T-helper 2 cell treated with Interferon-gamma antibody and Interleukin-4, amounts not matched to agents 5 μg/mL and 100 μg/mL, for 36 hours (primary cell): ENCODE results near the gene DHX15.
A peak's percentile ranks its signal among the peaks of the same experiment; 100 is the strongest.

ENCODE experiments used
- DNase-seq: peaks from one replicate; pipeline ENCODE4 v3.0.0; 2021; ENCODE audit warnings: low spot score
- H3K27ac Mint-ChIP-seq: one replicate; pipeline ENCODE4 v1.8.0; 2021; ENCODE audit warnings: mild to moderate bottlenecking, mixed read lengths
- H3K27me3 Mint-ChIP-seq: one replicate; pipeline ENCODE4 v1.8.0; 2021; ENCODE audit warnings: low read depth, mixed read lengths
- H3K36me3 Mint-ChIP-seq: one replicate; pipeline ENCODE4 v1.8.0; 2021; ENCODE audit warnings: low read depth, mixed read lengths
- H3K4me1 Mint-ChIP-seq: one replicate; pipeline ENCODE4 v1.8.0; 2021; ENCODE audit warnings: low read depth, mixed read lengths
- H3K4me3 Mint-ChIP-seq: one replicate; pipeline ENCODE4 v1.8.0; 2022; ENCODE audit warnings: mild to moderate bottlenecking, moderate library complexity, mixed read lengths
- H3K9me3 Mint-ChIP-seq: one replicate; pipeline ENCODE4 v1.8.0; 2021; ENCODE audit warnings: mixed read lengths

Gene DHX15

GRCh38 chr4:24584211-24584850 lies at the start of gene DHX15:
DHX15 (minus strand) TSS chr4:24584554; CDS start chr4:24584393, 161 bp downstream.
- Mint-ChIP-seq H3K4me1 (peaks cover 28% of the 10 kb centered on the region), H3K9me3 (no peaks in the 10 kb centered on the region), H3K4me3 (peak within 1 kb of the TSS; percentile 99), H3K36me3 (peaks cover 38% of the 10 kb centered on the region), H3K27me3 (no peaks in the 10 kb centered on the region), H3K27ac (peak within 1 kb of the TSS; percentile 99)
- peak; percentile 92 for DNase-seq

- DNase-seq: no peak
- no peak overlapping the region for H3K27ac Mint-ChIP-seq
- H3K4me1 Mint-ChIP-seq: no peaks in the 10 kb centered on the region
- H3K4me3 Mint-ChIP-seq: no peak overlapping the region
- H3K27me3 Mint-ChIP-seq: peaks cover 8% of the 10 kb centered on the region
- no peaks in the 10 kb centered on the region for H3K36me3 Mint-ChIP-seq
- H3K9me3 Mint-ChIP-seq: no peaks in the 10 kb centered on the region
Measured at GRCh38 chr4:24632011-24632410, 47.7 kb upstream of the DHX15 start.

- Mint-ChIP-seq H3K4me3 (no peak overlapping the region), H3K4me1 (no peaks in the 10 kb centered on the region), H3K36me3 (no peaks in the 10 kb centered on the region), H3K27ac (no peak overlapping the region), H3K9me3 (no peaks in the 10 kb centered on the region), H3K27me3 (peaks cover 7% of the 10 kb centered on the region)
- no peak for DNase-seq
Measured at GRCh38 chr4:24630937-24631336, 46.6 kb upstream of the DHX15 start.

GRCh38 chr4:24625091-24625490 lies 40.7 kb upstream of the DHX15 start:
- peaks cover 14% of the 10 kb centered on the region for H3K27me3 Mint-ChIP-seq
- no peak overlapping the region for H3K27ac Mint-ChIP-seq
- H3K9me3 Mint-ChIP-seq: peaks cover under 1% of the 10 kb centered on the region
- H3K4me3 Mint-ChIP-seq: no peak overlapping the region
- DNase-seq: no peak
- H3K36me3 Mint-ChIP-seq: no peaks in the 10 kb centered on the region
- no peaks in the 10 kb centered on the region for H3K4me1 Mint-ChIP-seq

GRCh38 chr4:24624381-24624780 lies 40.0 kb upstream of the DHX15 start:
- no peak for DNase-seq
- Mint-ChIP-seq H3K27ac (no peak overlapping the region), H3K9me3 (peaks cover 7% of the 10 kb centered on the region), H3K36me3 (no peaks in the 10 kb centered on the region), H3K4me1 (no peaks in the 10 kb centered on the region), H3K4me3 (no peak overlapping the region), H3K27me3 (peaks cover 14% of the 10 kb centered on the region)

- Mint-ChIP-seq H3K4me3 (no peak overlapping the region), H3K4me1 (no peaks in the 10 kb centered on the region), H3K9me3 (peaks cover 7% of the 10 kb centered on the region), H3K27me3 (peaks cover 8% of the 10 kb centered on the region), H3K27ac (no peak overlapping the region), H3K36me3 (no peaks in the 10 kb centered on the region)
- DNase-seq: no peak
Measured at GRCh38 chr4:24622146-24622834, 37.9 kb upstream of the DHX15 start.

GRCh38 chr4:24615977-24616376 lies 31.6 kb upstream of the DHX15 start:
- no peak overlapping the region for H3K4me3 Mint-ChIP-seq
- no peak overlapping the region for H3K27ac Mint-ChIP-seq
- peaks cover 6% of the 10 kb centered on the region for H3K4me1 Mint-ChIP-seq
- peaks cover 7% of the 10 kb centered on the region for H3K9me3 Mint-ChIP-seq
- DNase-seq: no peak
- peaks cover 3% of the 10 kb centered on the region for H3K27me3 Mint-ChIP-seq
- H3K36me3 Mint-ChIP-seq: no peaks in the 10 kb centered on the region

- Mint-ChIP-seq H3K27me3 (no peaks in the 10 kb centered on the region), H3K27ac (no peak overlapping the region), H3K9me3 (peaks cover 4% of the 10 kb centered on the region), H3K4me3 (no peak overlapping the region), H3K36me3 (no peaks in the 10 kb centered on the region), H3K4me1 (peaks cover 6% of the 10 kb centered on the region)
- no peak for DNase-seq
Measured at GRCh38 chr4:24614881-24615280, 30.5 kb upstream of the DHX15 start.

GRCh38 chr4:24613502-24613901 lies 29.1 kb upstream of the DHX15 start:
- Mint-ChIP-seq H3K9me3 (no peaks in the 10 kb centered on the region), H3K4me3 (no peak overlapping the region), H3K27ac (no peak overlapping the region), H3K4me1 (peaks cover 6% of the 10 kb centered on the region), H3K36me3 (no peaks in the 10 kb centered on the region), H3K27me3 (no peaks in the 10 kb centered on the region)
- no peak for DNase-seq

- no peak overlapping the region for H3K27ac Mint-ChIP-seq
- H3K4me1 Mint-ChIP-seq: peaks cover 6% of the 10 kb centered on the region
- no peak overlapping the region for H3K4me3 Mint-ChIP-seq
- no peak for DNase-seq
- H3K9me3 Mint-ChIP-seq: no peaks in the 10 kb centered on the region
- no peaks in the 10 kb centered on the region for H3K27me3 Mint-ChIP-seq
- H3K36me3 Mint-ChIP-seq: no peaks in the 10 kb centered on the region
Measured at GRCh38 chr4:24611575-24611974, 27.2 kb upstream of the DHX15 start.

- no peak overlapping the region for H3K27ac Mint-ChIP-seq
- no peak overlapping the region for H3K4me3 Mint-ChIP-seq
- peaks cover 6% of the 10 kb centered on the region for H3K27me3 Mint-ChIP-seq
- no peaks in the 10 kb centered on the region for H3K9me3 Mint-ChIP-seq
- no peaks in the 10 kb centered on the region for H3K36me3 Mint-ChIP-seq
- no peak for DNase-seq
- peaks cover 5% of the 10 kb centered on the region for H3K4me1 Mint-ChIP-seq
Measured at GRCh38 chr4:24607334-24607733, 23.0 kb upstream of the DHX15 start.

GRCh38 chr4:24605216-24605615 lies 20.9 kb upstream of the DHX15 start:
- DNase-seq: no peak
- Mint-ChIP-seq H3K9me3 (no peaks in the 10 kb centered on the region), H3K27ac (no peak overlapping the region), H3K4me1 (peaks cover 5% of the 10 kb centered on the region), H3K4me3 (no peak overlapping the region), H3K36me3 (no peaks in the 10 kb centered on the region), H3K27me3 (peaks cover 6% of the 10 kb centered on the region)

- Mint-ChIP-seq H3K27me3 (peaks cover 6% of the 10 kb centered on the region), H3K4me3 (no peak overlapping the region), H3K36me3 (no peaks in the 10 kb centered on the region), H3K27ac (no peak overlapping the region), H3K4me1 (peaks cover 5% of the 10 kb centered on the region), H3K9me3 (no peaks in the 10 kb centered on the region)
- no peak for DNase-seq
Measured at GRCh38 chr4:24604558-24605214, 20.3 kb upstream of the DHX15 start.

- Mint-ChIP-seq H3K27ac (no peak overlapping the region), H3K4me1 (peaks cover 5% of the 10 kb centered on the region), H3K4me3 (no peak overlapping the region), H3K9me3 (no peaks in the 10 kb centered on the region), H3K27me3 (peaks cover 6% of the 10 kb centered on the region), H3K36me3 (no peaks in the 10 kb centered on the region)
- no peak for DNase-seq
Measured at GRCh38 chr4:24603343-24603742, 19.0 kb upstream of the DHX15 start.
